ENCODE data around the gene PYURF.
A peak's percentile ranks its signal among the peaks of the same experiment; 100 is the strongest.
"Not testable (repeated sequence)": the region's sequence is repeated elsewhere in the genome, so short reads cannot be mapped to it uniquely, and the experiment has no call there.

PYURF gene

DNA sequence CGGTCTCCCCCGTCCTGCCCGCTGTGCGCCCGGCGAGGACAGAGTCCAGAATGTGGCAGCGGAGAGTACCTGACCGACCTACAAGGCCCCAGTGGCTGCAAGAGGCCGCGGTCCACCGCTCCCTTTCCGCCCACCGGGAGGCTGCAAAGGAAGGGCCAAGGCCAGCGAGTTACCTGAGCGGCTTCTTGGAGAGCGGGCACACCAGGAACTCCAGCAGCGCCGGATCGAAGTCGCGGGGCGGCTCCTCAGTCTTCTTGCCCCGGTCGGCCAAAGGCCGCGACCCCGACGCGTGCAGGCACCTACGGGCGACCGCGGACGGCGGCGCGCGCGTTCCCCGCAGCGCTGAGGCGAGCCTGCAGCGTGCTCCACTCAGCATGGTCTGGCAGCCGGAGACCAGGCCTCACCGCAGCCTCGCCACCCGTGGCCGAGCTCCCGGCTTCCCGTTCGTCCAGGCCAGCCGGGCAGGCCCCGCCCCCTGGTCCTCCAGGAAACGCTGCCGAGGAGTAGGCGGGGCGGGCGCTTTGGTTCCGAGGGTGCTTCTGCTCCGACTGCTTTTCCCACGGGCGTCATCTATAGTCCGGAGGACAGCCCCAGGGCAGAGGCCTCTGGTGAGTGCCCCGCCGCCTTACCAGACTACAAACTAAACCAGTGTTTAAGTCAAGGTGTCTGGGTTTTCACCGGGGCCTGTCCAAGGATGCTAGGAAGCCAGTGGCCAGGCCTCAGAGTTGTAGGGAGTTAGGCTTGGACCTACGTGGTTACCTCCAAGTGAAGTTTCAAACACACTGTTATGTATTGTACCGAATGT is at the start of gene PYURF:
Gene PYURF, minus strand, starts transcription at position 452 of the 805 bp plus-strand sequence. Its CDS starts 76 bp downstream, at position 376.
- DNase-seq (ENCODE audit: low spot score in 2 of 2): peak; percentile 90 to 98
- peak within 1 kb of the TSS; percentile 83 for H3K4me3 ChIP-seq
- H3K36me3 ChIP-seq (replicated peaks): peaks cover 16% of the 10 kb centered on the region
- in situ Hi-C loops (cut with MboI; ENCODE audit: low sequenced_read_pairs): no loop called here
- H3K9me3 ChIP-seq: no peaks in the 10 kb centered on the region
- peaks cover 18% of the 10 kb centered on the region for H3K4me1 ChIP-seq
- no peaks in the 10 kb centered on the region for H3K27me3 ChIP-seq (ENCODE audit: low read depth)

- Histone ChIP-seq H3K36me3 (replicated peaks) (no peaks in the 10 kb centered on the region), H3K27me3 (ENCODE audit: low read depth) (no peaks in the 10 kb centered on the region; the same call in 1 of the 2 replicates), H3K9me3 (no peaks in the 10 kb centered on the region), H3K4me1 (peaks cover 4% of the 10 kb centered on the region), H3K4me3 (no peak overlapping the region)
- no peak for DNase-seq (ENCODE audit: low spot score in 2 of 2)
- in situ Hi-C loops (cut with MboI; ENCODE audit: low sequenced_read_pairs): no loop called here
These were observed 46.4 kb upstream of the PYURF start for GRCh38 chr4:88570001-88570400.

DNA sequence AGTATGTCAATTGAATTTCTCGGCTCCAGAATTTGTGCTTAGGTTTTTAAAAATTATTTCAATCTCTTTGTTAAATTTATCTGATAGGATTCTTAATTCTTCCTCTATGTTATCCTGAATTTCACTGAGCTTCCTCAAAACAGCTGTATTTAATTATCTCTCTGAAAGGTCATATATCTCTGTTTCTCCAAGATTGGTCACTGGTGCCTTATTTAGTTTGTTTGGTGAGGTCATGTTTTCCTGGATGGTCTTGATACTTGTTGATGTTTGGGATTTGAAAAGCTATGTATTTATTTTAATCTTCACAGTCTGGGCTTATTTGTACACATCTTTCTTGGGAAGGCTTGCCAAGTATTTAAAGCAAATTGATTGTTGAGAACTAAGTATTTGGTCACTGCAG is 44.0 kb upstream of the PYURF start:
- in situ Hi-C loops (cut with MboI; ENCODE audit: low sequenced_read_pairs): no loop called here

GRCh38 chr4:88549815-88550214 is 26.2 kb upstream of the PYURF start:
- no peak overlapping the region for H3K4me3 ChIP-seq

More for the DNA sequence above, 44.0 kb upstream of the PYURF start:
- Histone ChIP-seq H3K4me1 (no peaks in the 10 kb centered on the region; the same call in 1 of the 2 replicates), H3K36me3 (replicated peaks) (no peaks in the 10 kb centered on the region), H3K9me3 (no peaks in the 10 kb centered on the region), H3K4me3 (no peak overlapping the region), H3K27me3 (ENCODE audit: low read depth) (peaks cover 11% of the 10 kb centered on the region)
- DNase-seq (ENCODE audit: low spot score in 2 of 2): no peak

GRCh38 chr4:88539322-88540068 is 15.9 kb upstream of the PYURF start:
- H3K27me3 ChIP-seq (ENCODE audit: low read depth); H3K9me3 ChIP-seq; H3K4me3 ChIP-seq; H3K36me3 ChIP-seq (replicated peaks); H3K4me1 ChIP-seq: not testable (repeated sequence)
- in situ Hi-C loops (cut with MboI; ENCODE audit: low sequenced_read_pairs): loop anchor here (25.0 kb wide), 2 partner anchors 273 to 498 kb away; no protein-coding TSS in a partner anchor
- DNase-seq (ENCODE audit: low spot score in 2 of 2): peak; percentile 38 to 86

More at GRCh38 chr4:88549815-88550214, 26.2 kb upstream of the PYURF start:
- no peaks in the 10 kb centered on the region for H3K27me3 ChIP-seq (ENCODE audit: low read depth)
- H3K9me3 ChIP-seq: no peaks in the 10 kb centered on the region
- in situ Hi-C loops (cut with MboI; ENCODE audit: low sequenced_read_pairs): loop anchor here (25.0 kb wide), 2 partner anchors 262 to 487 kb away; no protein-coding TSS in a partner anchor
- no peaks in the 10 kb centered on the region for H3K36me3 ChIP-seq (replicated peaks)
- no peaks in the 10 kb centered on the region for H3K4me1 ChIP-seq
- DNase-seq (ENCODE audit: low spot score in 2 of 2): no peak

- Histone ChIP-seq H3K4me1 (peaks cover 6% of the 10 kb centered on the region), H3K4me3 (no peak overlapping the region), H3K9me3 (no peaks in the 10 kb centered on the region), H3K36me3 (replicated peaks) (no peaks in the 10 kb centered on the region), H3K27me3 (ENCODE audit: low read depth) (no peaks in the 10 kb centered on the region; the same call in 1 of the 2 replicates)
- in situ Hi-C loops (cut with MboI; ENCODE audit: low sequenced_read_pairs): loop anchor here (25.0 kb wide), 2 partner anchors 275 to 500 kb away; no protein-coding TSS in a partner anchor
- DNase-seq (ENCODE audit: low spot score in 2 of 2): no peak
These were observed 14.1 kb upstream of the PYURF start for GRCh38 chr4:88537709-88538108.

GRCh38 chr4:88535090-88535755 is 11.6 kb upstream of the PYURF start:
- in situ Hi-C loops (cut with MboI; ENCODE audit: low sequenced_read_pairs): loop anchor here (25.0 kb wide), 2 partner anchors 277 to 502 kb away; no protein-coding TSS in a partner anchor
- no peaks in the 10 kb centered on the region for H3K27me3 ChIP-seq (ENCODE audit: low read depth)
- H3K4me1 ChIP-seq: peaks cover 6% of the 10 kb centered on the region
- H3K36me3 ChIP-seq (replicated peaks): no peaks in the 10 kb centered on the region
- H3K9me3 ChIP-seq: no peaks in the 10 kb centered on the region
- H3K4me3 ChIP-seq: no peak overlapping the region
- DNase-seq (ENCODE audit: low spot score in 2 of 2): no peak

GRCh38 chr4:88533937-88534750 is 10.6 kb upstream of the PYURF start:
- Histone ChIP-seq H3K27me3 (ENCODE audit: low read depth) (no peaks in the 10 kb centered on the region), H3K9me3 (no peaks in the 10 kb centered on the region), H3K4me1 (peaks cover 6% of the 10 kb centered on the region), H3K36me3 (replicated peaks) (no peaks in the 10 kb centered on the region), H3K4me3 (no peak overlapping the region)
- in situ Hi-C loops (cut with MboI; ENCODE audit: low sequenced_read_pairs): loop anchor here (25.0 kb wide), 2 partner anchors 278 to 503 kb away; no protein-coding TSS in a partner anchor
- DNase-seq (ENCODE audit: low spot score in 2 of 2): peak in 1 of 2 experiments; percentile 76

DNA sequence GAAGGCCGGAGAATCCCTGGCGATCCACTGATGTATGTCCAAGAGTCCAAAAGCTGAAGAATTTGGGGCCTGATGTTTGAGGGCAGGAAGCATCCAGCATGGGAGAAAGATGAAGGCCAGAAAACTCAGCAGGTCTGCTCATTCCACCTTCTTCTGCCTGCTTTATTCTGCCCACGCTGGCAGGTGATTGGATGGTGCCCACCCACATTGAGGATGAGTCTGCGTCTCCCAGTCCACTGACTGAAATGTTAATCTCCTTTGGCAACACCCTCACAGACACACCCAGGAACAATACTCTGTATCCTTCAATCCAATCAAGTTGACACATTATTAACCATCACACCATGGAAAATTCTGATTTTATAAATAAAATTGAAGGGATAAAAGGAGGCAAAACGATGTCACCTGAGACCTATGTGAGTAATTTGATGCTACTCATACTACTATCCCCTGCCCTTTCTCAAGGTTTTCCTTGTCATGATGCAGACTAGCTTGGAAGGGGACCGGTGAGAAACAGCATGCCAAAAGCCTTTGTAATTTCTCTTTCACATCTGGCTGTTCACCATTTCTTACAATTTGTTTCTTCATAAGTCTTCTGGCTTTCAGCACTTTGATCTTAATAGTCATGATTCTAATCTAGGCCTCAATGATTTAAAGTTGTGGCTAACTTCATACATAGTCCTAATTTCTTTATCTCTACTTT is 9.7 kb upstream of the PYURF start:
- H3K4me3 ChIP-seq: no peak overlapping the region
- H3K27me3 ChIP-seq (ENCODE audit: low read depth): no peaks in the 10 kb centered on the region
- peaks cover 6% of the 10 kb centered on the region for H3K4me1 ChIP-seq
- no peak for DNase-seq (ENCODE audit: low spot score in 2 of 2)
- no peaks in the 10 kb centered on the region for H3K9me3 ChIP-seq
- in situ Hi-C loops (cut with MboI; ENCODE audit: low sequenced_read_pairs): loop anchor here (25.0 kb wide), 2 partner anchors 279 to 504 kb away; no protein-coding TSS in a partner anchor
- H3K36me3 ChIP-seq (replicated peaks): no peaks in the 10 kb centered on the region

- Histone ChIP-seq H3K27me3 (ENCODE audit: low read depth) (no peaks in the 10 kb centered on the region), H3K4me1 (peaks cover 6% of the 10 kb centered on the region), H3K9me3 (no peaks in the 10 kb centered on the region), H3K4me3 (no peak overlapping the region), H3K36me3 (replicated peaks) (no peaks in the 10 kb centered on the region)
- DNase-seq (ENCODE audit: low spot score in 2 of 2): no peak
- in situ Hi-C loops (cut with MboI; ENCODE audit: low sequenced_read_pairs): loop anchor here (25.0 kb wide), 2 partner anchors 281 to 506 kb away; no protein-coding TSS in a partner anchor
These were observed 8.0 kb upstream of the PYURF start for GRCh38 chr4:88531549-88531948.

DNA sequence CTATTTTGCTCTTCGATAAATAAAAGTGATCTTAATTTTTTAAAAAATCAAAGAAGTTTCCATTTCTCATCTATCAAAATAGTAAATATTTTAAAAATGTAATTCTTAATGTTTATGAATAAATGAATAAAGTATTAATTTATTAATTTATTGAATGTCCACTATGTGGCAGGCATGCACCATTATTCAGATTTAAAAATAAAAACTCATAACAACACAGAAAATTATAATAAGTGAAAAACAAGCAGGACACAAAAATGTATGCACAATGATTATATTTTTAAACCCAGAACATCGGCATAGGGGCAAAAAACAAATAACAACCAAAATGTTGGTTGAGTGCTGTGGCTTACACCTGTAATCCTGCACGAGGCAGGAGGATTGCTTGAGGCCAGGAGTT is 5.3 kb upstream of the PYURF start:
- DNase-seq (ENCODE audit: low spot score in 2 of 2): no peak
- H3K9me3 ChIP-seq: no peaks in the 10 kb centered on the region
- in situ Hi-C loops (cut with MboI; ENCODE audit: low sequenced_read_pairs): loop anchor here (5.0 to 25.0 kb wide), 3 partner anchors 133 to 508 kb away; no protein-coding TSS in a partner anchor
- no peak overlapping the region for H3K4me3 ChIP-seq
- H3K4me1 ChIP-seq: peaks cover 7% of the 10 kb centered on the region
- no peaks in the 10 kb centered on the region for H3K27me3 ChIP-seq (ENCODE audit: low read depth)
- no peaks in the 10 kb centered on the region for H3K36me3 ChIP-seq (replicated peaks)

DNA sequence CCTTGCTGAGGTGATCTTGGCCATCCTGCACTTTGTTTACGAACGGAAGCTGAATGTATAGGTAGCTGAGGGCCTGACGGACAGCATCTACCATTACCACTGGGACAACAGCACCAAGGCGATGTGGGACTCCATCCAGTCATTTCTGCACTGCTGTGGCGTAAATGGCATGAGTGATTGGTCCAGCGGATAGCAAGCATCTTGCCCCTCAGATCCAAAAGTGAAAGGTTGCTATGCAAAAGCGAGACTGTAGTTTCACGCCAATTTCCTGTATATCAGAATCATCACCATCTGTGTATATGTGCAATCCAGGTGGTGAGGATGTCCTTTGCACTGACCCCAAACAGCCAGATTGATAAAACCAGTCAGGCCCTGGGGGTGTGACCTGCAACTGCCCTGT is 4.2 kb upstream of the PYURF start:
- no peaks in the 10 kb centered on the region for H3K9me3 ChIP-seq
- H3K36me3 ChIP-seq (replicated peaks): no peaks in the 10 kb centered on the region
- H3K27me3 ChIP-seq (ENCODE audit: low read depth): no peaks in the 10 kb centered on the region
- DNase-seq (ENCODE audit: low spot score in 2 of 2): no peak
- H3K4me1 ChIP-seq: peaks cover 7% of the 10 kb centered on the region
- in situ Hi-C loops (cut with MboI; ENCODE audit: low sequenced_read_pairs): loop anchor here (5.0 to 25.0 kb wide), 3 partner anchors 135 to 510 kb away; no protein-coding TSS in a partner anchor
- H3K4me3 ChIP-seq: no peak overlapping the region

Data from HAP-1 (cell line).